A673 (cell line): ENCODE measurements around the gene GAB1. TPM values are rescaled to one million over a fixed set of nuclear protein-coding genes. Genes with fewer than 3 reads are reported as not detected.

Source experiments
- BruUV-seq: library from RNA; stranded (reverse); fragments of 400-500 nt; replicated peaks from 2 replicates; lab custom pipeline; 2021; lab: Mats Ljungman, UMichigan
- CTCF ChIA-PET: fragments of 300-600 bp; sonication (Branson Sonifier 250); formaldehyde crosslinking; loops from one replicate; lab custom pipeline; 2022; ENCODE audit warnings: antibody characterized with exemption; lab: Charles Lee
- POLR2A ChIA-PET: fragments of 300-600 bp; sonication (Branson Sonifier 250); formaldehyde crosslinking; loops from one replicate; lab custom pipeline; 2022; ENCODE audit warnings: antibody characterized with exemption; ENCODE audit not compliant: low non-redundant PET; lab: Charles Lee
- DNase-seq: peaks from one replicate; pipeline ENCODE4 v3.0.0-alpha.2; 2015; ENCODE audit warnings: low spot score
- H3K27ac ChIP-seq: fragments of 200-600 bp; sonication (generic); 2 replicates; pipeline ENCODE4 v1.5.1; 2016; ENCODE audit warnings: mixed run types, low read depth, mild to moderate bottlenecking, mixed read lengths, antibody characterized with exemption, low read length; ENCODE audit not compliant: poor library complexity, severe bottlenecking
- H3K27me3 ChIP-seq: fragments of 200-600 bp; sonication (generic); replicated peaks from 2 replicates; pipeline ENCODE4 v1.6.1; 2017; ENCODE audit warnings: mixed run types, low read depth, mild to moderate bottlenecking, mixed read lengths, antibody characterized with exemption, low read length; ENCODE audit not compliant: insufficient read depth, poor library complexity
- H3K36me3 ChIP-seq: fragments of 200-600 bp; sonication (generic); 2 replicates; pipeline ENCODE4 v1.6.1; 2016; ENCODE audit warnings: mixed run types, mild to moderate bottlenecking, mixed read lengths, antibody characterized with exemption, low read length; ENCODE audit not compliant: insufficient read depth, poor library complexity, severe bottlenecking
- H3K4me1 ChIP-seq: fragments of 200-600 bp; sonication (generic); 2 replicates; pipeline ENCODE4 v1.6.1; 2017; ENCODE audit warnings: mixed run types, mild to moderate bottlenecking, mixed read lengths, antibody characterized with exemption, low read length; ENCODE audit not compliant: insufficient read depth, poor library complexity, severe bottlenecking
- H3K4me3 ChIP-seq: fragments of 200-600 bp; sonication (generic); 2 replicates; pipeline ENCODE4 v1.5.1; 2016; ENCODE audit warnings: low read depth, mixed run types, mild to moderate bottlenecking, mixed read lengths, low read length; ENCODE audit not compliant: poor library complexity, severe bottlenecking
- H3K9me3 ChIP-seq: fragments of 200-600 bp; sonication (generic); 2 replicates; pipeline ENCODE4 v1.6.1; 2016; ENCODE audit warnings: mixed run types, low read depth, mild to moderate bottlenecking, mixed read lengths, antibody characterized with exemption, low read length; ENCODE audit not compliant: poor library complexity, severe bottlenecking
- CTCF ChIP-seq: fragments of 300-800, 200-600 bp; sonication (generic); conservative IDR thresholded peaks from 2 replicates; pipeline ENCODE4 v1.5.1; 2017; ENCODE audit warnings: low read depth, mild to moderate bottlenecking, antibody characterized with exemption, low read length, moderate library complexity, mixed read lengths
- EZH2 ChIP-seq: fragments of 200-600 bp; sonication (generic); IDR thresholded peaks from 2 replicates; pipeline ENCODE4 v1.6.1; 2017; ENCODE audit warnings: borderline replicate concordance, low read depth, mild to moderate bottlenecking, mixed read lengths, antibody characterized with exemption, low read length; ENCODE audit not compliant: poor library complexity, severe bottlenecking
- intact Hi-C: fragments of 100-400 bp; cut with micrococcal nuclease; formaldehyde crosslinking; loops from one replicate; pipeline ENCODE4 v1.10.0; 2022; ENCODE audit not compliant: unreplicated experiment
- total RNA-seq: library from RNA; stranded (reverse); gene quantifications from 2 replicates; pipeline ENCODE4 v1.2.3, GENCODE V29; 2021

The GAB1 gene
- total RNA-seq, 1 experiment from 2014 or later, result 27.6 TPM

- TF ChIP-seq CTCF, result no peak
- TF ChIP-seq EZH2, result no peak
- DNase-seq, result no peak
- no peaks in the 10 kb centered on the region for H3K36me3 ChIP-seq
- H3K27me3 ChIP-seq, result no peaks in the 10 kb centered on the region
- POLR2A ChIA-PET, result no interaction called here
- intact Hi-C loops, result no loop called here
- H3K27ac ChIP-seq, result no peak overlapping the region
- no peak overlapping the region for H3K4me3 ChIP-seq
- BruUV-seq, result no TSS peak
- no peaks in the 10 kb centered on the region for H3K9me3 ChIP-seq
- CTCF ChIA-PET, result no interaction called here
- peaks cover 13% of the 10 kb centered on the region for H3K4me1 ChIP-seq
Measured at GRCh38 chr4:143412420-143412758, 75.7 kb downstream of the GAB1 start.

DNA sequence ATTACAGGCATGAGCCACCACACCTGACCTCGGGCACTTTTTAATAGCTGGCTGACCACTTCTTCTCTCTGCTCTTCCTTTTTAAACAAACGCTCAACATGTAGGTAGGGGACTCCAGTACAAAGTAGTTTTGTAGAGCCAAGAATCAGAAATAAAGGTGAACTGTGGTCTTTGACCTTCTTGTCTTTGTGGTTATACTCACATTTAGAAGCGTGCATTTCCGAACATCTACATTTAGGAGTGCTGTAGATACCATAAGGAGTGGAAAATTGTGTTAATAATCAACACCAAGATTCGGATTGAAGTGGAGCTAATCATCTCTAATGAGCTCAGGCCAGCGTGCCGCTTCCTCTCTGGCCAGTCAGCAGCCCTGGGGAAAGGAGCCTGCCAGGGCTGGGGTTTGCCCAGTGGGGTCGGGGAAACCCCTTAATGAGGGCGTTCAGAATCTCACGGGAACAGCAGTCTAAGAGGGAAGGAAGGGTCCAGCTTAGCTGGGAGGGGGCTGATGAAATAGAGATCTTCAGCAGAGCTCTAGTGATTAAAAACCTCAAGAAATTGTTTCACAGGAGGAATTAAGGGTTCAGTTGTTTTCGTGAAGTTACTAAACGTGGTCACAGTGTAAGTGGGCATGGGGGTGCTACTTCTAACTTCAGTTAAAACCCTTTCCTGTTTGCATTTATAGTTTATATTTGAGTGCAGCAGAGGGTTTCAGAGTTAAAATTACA, 81.2 kb downstream of the GAB1 start:
- TF ChIP-seq EZH2 (no peak), CTCF (no peak)
- ChIA-PET POLR2A (no interaction called here), CTCF (no interaction called here)
- no TSS peak for BruUV-seq
- Histone ChIP-seq H3K27me3 (no peaks in the 10 kb centered on the region), H3K4me3 (no peak overlapping the region), H3K4me1 (peaks cover 5% of the 10 kb centered on the region), H3K36me3 (no peaks in the 10 kb centered on the region), H3K9me3 (no peaks in the 10 kb centered on the region), H3K27ac (no peak overlapping the region)
- intact Hi-C loops, result no loop called here
- no peak for DNase-seq

DNA sequence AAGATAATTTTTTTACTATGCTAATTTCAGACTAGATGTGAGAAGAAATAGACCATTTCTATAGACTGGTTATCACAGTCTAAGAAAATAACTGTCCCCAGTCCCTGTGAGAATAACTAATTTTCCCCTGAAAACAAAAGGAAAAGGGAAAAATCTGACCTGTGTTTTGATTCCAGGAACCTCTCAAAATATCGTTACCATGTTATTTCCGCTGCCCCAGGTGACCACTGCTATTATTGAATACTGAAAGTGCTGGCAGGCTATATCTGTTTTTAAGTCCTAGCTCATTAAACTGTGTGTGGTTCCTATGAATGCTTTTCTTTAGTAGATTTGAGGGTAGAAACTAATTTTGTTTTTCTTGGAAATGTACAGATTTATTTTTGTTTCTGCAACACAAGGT, 83.6 kb downstream of the GAB1 start:
- DNase-seq, result no peak
- Histone ChIP-seq H3K27ac (no peak overlapping the region), H3K4me1 (peaks cover 5% of the 10 kb centered on the region), H3K36me3 (no peaks in the 10 kb centered on the region), H3K9me3 (no peaks in the 10 kb centered on the region), H3K4me3 (no peak overlapping the region), H3K27me3 (no peaks in the 10 kb centered on the region)
- no peak for TF ChIP-seq CTCF
- no peak for TF ChIP-seq EZH2
- intact Hi-C loops, result no loop called here
- no TSS peak for BruUV-seq
- ChIA-PET CTCF (no interaction called here), POLR2A (no interaction called here)
